CD14-positive monocyte (primary cell): ENCODE results near the gene IGF2BP1. TPM values are rescaled to one million over a fixed set of nuclear protein-coding genes. Genes with fewer than 3 reads are reported as not detected.

Source experiments
- DNase-seq, 3 donors: peaks; one replicate each; pipeline ENCODE4 v3.0.0-alpha.2; 2011 to 2022
- H2AFZ ChIP-seq: 2 replicates; pipeline ENCODE4 v1.6.0; 2012; ENCODE audit warnings: mild to moderate bottlenecking, low read depth, low read length, inconsistent platforms; ENCODE audit not compliant: insufficient read depth, poor library complexity, severe bottlenecking
- H3K27ac ChIP-seq, 2 donors: 1 replicate in 1 of 2; 2 replicates in 1 of 2; pipeline ENCODE4 v1.5.1; 2012 to 2013; ENCODE audit warnings: low read length in 2 of 2, control low read depth in 1 of 2, inconsistent platforms in 1 of 2, low read depth in 1 of 2, mild to moderate bottlenecking in 1 of 2
- H3K27me3 ChIP-seq, 2 donors: one replicate each; pipeline versions ENCODE4 v1.6.0 to v1.6.1; 2011 to 2013; ENCODE audit warnings: low read length in 2 of 2; ENCODE audit not compliant: control insufficient read depth in 2 of 2, insufficient read depth in 2 of 2
- H3K36me3 ChIP-seq, 2 donors: replicated peaks in 1 of 2; 1 replicate in 1 of 2; 2 replicates in 1 of 2; pipeline versions ENCODE4 v1.5.1 to v1.6.1; 2012 to 2013; ENCODE audit warnings: low read length in 2 of 2, control low read depth in 1 of 2, inconsistent platforms in 1 of 2, mild to moderate bottlenecking in 1 of 2; ENCODE audit not compliant: insufficient read depth in 2 of 2, control insufficient read depth in 1 of 2
- H3K4me1 ChIP-seq, 2 donors: 1 replicate in 1 of 2; 2 replicates in 1 of 2; pipeline versions ENCODE4 v1.5.1 to v1.6.1; 2012 to 2013; ENCODE audit warnings: low read length in 2 of 2, control low read depth in 1 of 2, inconsistent platforms in 1 of 2, mild to moderate bottlenecking in 1 of 2, moderate library complexity in 1 of 2; ENCODE audit not compliant: insufficient read depth in 2 of 2, control insufficient read depth in 1 of 2
- H3K4me2 ChIP-seq: replicated peaks from 2 replicates; pipeline ENCODE3; 2012; ENCODE audit warnings: low read length, moderate library complexity, mild to moderate bottlenecking; ENCODE audit not compliant: poor library complexity, severe bottlenecking; ENCODE audit errors: extremely low read depth
- H3K4me3 ChIP-seq, 3 experiments: fragments of 200-600 bp in 1 of 3; sonication (generic) in 1 of 3; replicated peaks in 1 of 3; 1 replicate in 2 of 3; 2 replicates in 1 of 3; pipeline ENCODE4 v1.5.1; 2011 to 2013; ENCODE audit warnings: low read length in 3 of 3, mild to moderate bottlenecking in 3 of 3, control low read depth in 2 of 3, low read depth in 2 of 3, inconsistent platforms in 1 of 3, moderate library complexity in 1 of 3
- H3K79me2 ChIP-seq: 2 replicates; pipeline ENCODE4 v1.6.0; 2012; ENCODE audit warnings: mild to moderate bottlenecking, control low read depth, inconsistent platforms, low read length, moderate library complexity; ENCODE audit not compliant: insufficient read depth
- H3K9ac ChIP-seq: 2 replicates; pipeline ENCODE4 v1.6.0; 2017; ENCODE audit warnings: low read length, mild to moderate bottlenecking; ENCODE audit not compliant: insufficient read depth, poor library complexity, severe bottlenecking
- H3K9me3 ChIP-seq, 2 donors: replicated peaks in 1 of 2; 1 replicate in 1 of 2; 2 replicates in 1 of 2; pipeline versions ENCODE4 v1.5.1 to v1.6.1; 2012 to 2013; ENCODE audit warnings: low read length in 2 of 2, control low read depth in 1 of 2; ENCODE audit not compliant: control insufficient read depth in 1 of 2, insufficient read depth in 1 of 2
- H4K20me1 ChIP-seq: 2 replicates; pipeline ENCODE4 v1.6.0; 2012; ENCODE audit warnings: mild to moderate bottlenecking, low read length, control low read depth, moderate library complexity; ENCODE audit not compliant: insufficient read depth
- H3K27ac Mint-ChIP-seq, 7 donors: one replicate each; pipeline ENCODE4 v1.8.0; 2020; ENCODE audit warnings: mild to moderate bottlenecking in 7 of 7, mixed read lengths in 7 of 7, moderate library complexity in 6 of 7, inconsistent platforms in 2 of 7
- H3K27me3 Mint-ChIP-seq, 3 donors: one replicate each; pipeline ENCODE4 v1.8.0; 2021 to 2022; ENCODE audit warnings: low read depth in 3 of 3, mild to moderate bottlenecking in 3 of 3, mixed read lengths in 3 of 3, moderate library complexity in 3 of 3, inconsistent platforms in 1 of 3
- H3K36me3 Mint-ChIP-seq, 2 donors: one replicate each; pipeline ENCODE4 v1.8.0; 2020; ENCODE audit warnings: mixed read lengths in 2 of 2, inconsistent platforms in 1 of 2, mild to moderate bottlenecking in 1 of 2
- H3K4me1 Mint-ChIP-seq: one replicate; pipeline ENCODE4 v1.8.0; 2020; ENCODE audit warnings: mild to moderate bottlenecking, mixed read lengths
- H3K4me3 Mint-ChIP-seq, 2 donors: one replicate each; pipeline ENCODE4 v1.8.0; 2020; ENCODE audit warnings: mild to moderate bottlenecking in 2 of 2, mixed read lengths in 2 of 2, moderate library complexity in 1 of 2
- H3K9me3 Mint-ChIP-seq, 7 donors: one replicate each; pipeline ENCODE4 v1.8.0; 2020 to 2022; ENCODE audit warnings: mixed read lengths in 7 of 7, mild to moderate bottlenecking in 6 of 7, moderate library complexity in 6 of 7, inconsistent platforms in 2 of 7
- WGBS: methylation state at CpG from one replicate; pipeline ENCODE4 v1.1.5; 2013; ENCODE audit warnings: missing lambda C conversion rate; ENCODE audit not compliant: insufficient coverage; 5-methylcytosine and 5-hydroxymethylcytosine counted together
- intact Hi-C, 2 donors: fragments of 100-400 bp; cut with micrococcal nuclease; formaldehyde crosslinking; loops; one replicate each; pipeline versions ENCODE4 v1.15.0 to v1.15.1; 2023
- polyA plus RNA-seq, 3 donors: library from polyadenylated mRNA; depleted of rRNA in 1 of 3; unstranded in 2 of 3; stranded (reverse) in 1 of 3; fragments of 300-500 nt in 2 of 3; fragments of >200 nt in 1 of 3; fragmentation: Illumina TruSeq in 2 of 3; gene quantifications; 1 replicate in 2 of 3; 2 replicates in 1 of 3; pipeline ENCODE4 v1.2.3, GENCODE V29; 2012 to 2021
- TF ChIP-seq, protein P1 (sequence below): fragments of 200-600 bp; IDR thresholded peaks from one replicate; pipeline ENCODE4 v1.8.0; 2022; ENCODE audit warnings: antibody characterized with exemption, mild to moderate bottlenecking

Gene IGF2BP1
- polyA plus RNA-seq, 3 donors: not detected

DNA sequence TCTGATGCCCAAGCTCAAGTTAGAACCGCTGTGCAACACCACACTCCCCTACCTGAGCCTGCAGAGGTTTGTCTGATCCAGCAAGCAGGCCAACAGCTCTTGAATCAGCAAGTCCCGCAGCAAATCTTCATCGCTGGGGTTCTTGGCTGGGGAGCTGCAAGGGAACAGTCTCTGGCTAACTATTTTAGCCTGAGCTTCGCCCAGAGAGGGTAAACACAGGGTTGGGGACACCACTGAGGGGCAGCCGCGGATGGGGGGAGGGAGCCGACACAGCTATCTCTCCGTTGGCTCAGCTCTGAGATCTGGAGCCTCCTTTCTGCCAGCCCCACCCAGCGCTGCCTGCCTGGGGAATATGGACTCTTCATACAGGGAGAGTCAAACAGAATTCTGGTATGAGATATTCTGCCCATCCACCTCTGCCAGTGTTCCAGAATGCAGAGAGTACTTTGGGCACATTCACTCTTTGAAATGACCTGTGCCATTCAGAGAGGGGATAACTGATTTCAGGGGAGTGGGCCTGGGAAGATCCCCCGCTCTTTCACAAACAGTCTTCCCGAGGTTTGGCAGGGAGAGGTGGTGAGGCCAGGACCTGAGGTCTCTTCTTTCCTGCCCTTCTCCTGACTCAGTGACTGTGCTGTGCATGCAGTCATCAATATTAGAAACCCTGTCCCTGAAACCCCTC is 36.2 kb upstream of the IGF2BP1 start:
- Histone ChIP-seq H3K27ac (no peak overlapping the region), H3K36me3 (no peaks in the 10 kb centered on the region), H3K27me3 (peaks cover 0 to 23% of the 10 kb centered on the region in 2 donors), H3K79me2 (no peaks in the 10 kb centered on the region), H3K4me2 (no peak overlapping the region), H4K20me1 (no peaks in the 10 kb centered on the region), H3K9ac (no peak overlapping the region), H3K9me3 (no peaks in the 10 kb centered on the region), H2AFZ (no peak overlapping the region), H3K4me3 (no peak overlapping the region), H3K4me1 (no peaks in the 10 kb centered on the region)
- TF ChIP-seq, protein P1, sequence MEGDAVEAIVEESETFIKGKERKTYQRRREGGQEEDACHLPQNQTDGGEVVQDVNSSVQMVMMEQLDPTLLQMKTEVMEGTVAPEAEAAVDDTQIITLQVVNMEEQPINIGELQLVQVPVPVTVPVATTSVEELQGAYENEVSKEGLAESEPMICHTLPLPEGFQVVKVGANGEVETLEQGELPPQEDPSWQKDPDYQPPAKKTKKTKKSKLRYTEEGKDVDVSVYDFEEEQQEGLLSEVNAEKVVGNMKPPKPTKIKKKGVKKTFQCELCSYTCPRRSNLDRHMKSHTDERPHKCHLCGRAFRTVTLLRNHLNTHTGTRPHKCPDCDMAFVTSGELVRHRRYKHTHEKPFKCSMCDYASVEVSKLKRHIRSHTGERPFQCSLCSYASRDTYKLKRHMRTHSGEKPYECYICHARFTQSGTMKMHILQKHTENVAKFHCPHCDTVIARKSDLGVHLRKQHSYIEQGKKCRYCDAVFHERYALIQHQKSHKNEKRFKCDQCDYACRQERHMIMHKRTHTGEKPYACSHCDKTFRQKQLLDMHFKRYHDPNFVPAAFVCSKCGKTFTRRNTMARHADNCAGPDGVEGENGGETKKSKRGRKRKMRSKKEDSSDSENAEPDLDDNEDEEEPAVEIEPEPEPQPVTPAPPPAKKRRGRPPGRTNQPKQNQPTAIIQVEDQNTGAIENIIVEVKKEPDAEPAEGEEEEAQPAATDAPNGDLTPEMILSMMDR: no peak
- Mint-ChIP-seq H3K9me3 (peaks cover 0 to 2% (median 0%) of the 10 kb centered on the region in 7 donors), H3K27ac (no peak overlapping the region), H3K4me1 (no peaks in the 10 kb centered on the region), H3K27me3 (peaks cover 24 to 60% (median 46%) of the 10 kb centered on the region in 3 donors), H3K36me3 (no peaks in the 10 kb centered on the region), H3K4me3 (peak overlapping the region in 1 of 2 donors; percentile 40)
- DNase-seq: no peak
- 42% methylated on average over 6 of the region's 11 CpGs for WGBS
- intact Hi-C loops: no loop called here

DNA sequence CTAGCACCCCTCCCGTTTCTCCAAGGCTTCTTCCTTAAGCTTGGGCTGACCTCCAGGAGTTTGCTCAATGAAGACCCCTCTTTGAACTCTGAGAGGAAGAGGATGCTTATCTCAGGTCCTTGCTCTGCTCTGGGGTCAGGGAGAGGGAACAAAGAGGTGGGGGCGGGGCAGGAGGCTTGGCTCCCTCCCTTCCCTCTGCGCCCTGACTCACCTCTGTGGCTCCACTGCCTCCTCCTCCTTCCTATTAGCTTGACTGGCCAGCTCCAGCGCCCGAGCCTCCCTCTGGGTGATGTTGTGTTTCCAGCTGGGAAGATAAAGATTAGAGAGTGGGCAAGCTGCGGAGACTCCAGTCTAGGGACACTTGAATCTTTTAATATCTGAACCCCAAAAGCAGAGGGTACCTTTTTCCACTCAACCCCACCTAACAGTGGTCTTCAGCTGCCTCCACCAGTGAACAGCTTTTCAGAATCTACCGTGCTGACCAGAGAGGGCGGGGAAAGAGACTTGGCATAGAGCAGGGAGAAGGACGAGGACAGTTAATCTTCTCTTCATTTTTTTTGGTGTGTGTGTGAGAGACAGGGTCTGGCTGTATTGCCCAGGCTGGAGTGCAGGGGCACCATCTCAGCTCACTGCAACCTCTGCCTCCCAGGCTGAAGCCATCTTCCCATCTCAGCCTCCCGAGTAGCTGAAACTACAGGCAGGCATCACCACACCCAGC is 35.5 kb upstream of the IGF2BP1 start:
- Histone ChIP-seq H4K20me1 (no peaks in the 10 kb centered on the region), H3K27ac (no peak overlapping the region), H3K79me2 (no peaks in the 10 kb centered on the region), H3K36me3 (no peaks in the 10 kb centered on the region), H3K4me2 (no peak overlapping the region), H2AFZ (no peak overlapping the region), H3K4me3 (no peak overlapping the region), H3K27me3 (peaks cover 0 to 23% of the 10 kb centered on the region in 2 donors), H3K9ac (no peak overlapping the region), H3K9me3 (no peaks in the 10 kb centered on the region), H3K4me1 (no peaks in the 10 kb centered on the region)
- peak overlapping the region in 1 of 2 donors; percentile 40 for H3K4me3 Mint-ChIP-seq
- H3K36me3 Mint-ChIP-seq: no peaks in the 10 kb centered on the region
- peaks cover 0 to 2% (median 0%) of the 10 kb centered on the region in 7 donors for H3K9me3 Mint-ChIP-seq
- TF ChIP-seq, protein P1: no peak
- no peaks in the 10 kb centered on the region for H3K4me1 Mint-ChIP-seq
- peaks cover 26 to 58% (median 48%) of the 10 kb centered on the region in 3 donors for H3K27me3 Mint-ChIP-seq
- no peak overlapping the region for H3K27ac Mint-ChIP-seq
- intact Hi-C loops: no loop called here
- DNase-seq: no peak
- WGBS: 93% methylated on average over 1 of the region's 10 CpGs
